ENCODE measurements around the gene ZNF407. TPM values are rescaled to one million over a fixed set of nuclear protein-coding genes. Genes with fewer than 3 reads are reported as not detected.

The ZNF407 gene
- total RNA-seq, 1 donor from 2014 or later, result 10.6 TPM

GRCh38 chr18:74742573-74743243, 145.0 kb downstream of the ZNF407 start:
- Histone ChIP-seq H3K4me3 (no peak overlapping the region), H3K27ac (replicated peaks) (no peak overlapping the region), H3K36me3 (no peaks in the 10 kb centered on the region), H3K4me1 (no peaks in the 10 kb centered on the region), H3K27me3 (ENCODE audit: low read depth) (no peaks in the 10 kb centered on the region), H3K9me3 (replicated peaks) (no peaks in the 10 kb centered on the region)
- TF ChIP-seq CTCF (IDR thresholded peaks at IDR 0.05; ENCODE audit: borderline replicate concordance), result no peak
- DNase-seq, result no peak
- intact Hi-C loops (cut with micrococcal nuclease), result no loop called here

- DNase-seq, result no peak
- no peaks in the 10 kb centered on the region for H3K9me3 ChIP-seq (replicated peaks)
- no peaks in the 10 kb centered on the region for H3K27me3 ChIP-seq (ENCODE audit: low read depth)
- H3K4me3 ChIP-seq, result no peak overlapping the region
- no peaks in the 10 kb centered on the region for H3K4me1 ChIP-seq
- TF ChIP-seq CTCF (IDR thresholded peaks at IDR 0.05; ENCODE audit: borderline replicate concordance), result no peak
- H3K36me3 ChIP-seq, result no peaks in the 10 kb centered on the region
- no peak overlapping the region for H3K27ac ChIP-seq (replicated peaks)
- intact Hi-C loops (cut with micrococcal nuclease), result no loop called here
Measured at GRCh38 chr18:74745633-74746403, 148.1 kb downstream of the ZNF407 start.

- intact Hi-C loops (cut with micrococcal nuclease), result no loop called here
Measured at GRCh38 chr18:74748809-74749208, 151.1 kb downstream of the ZNF407 start.

GRCh38 chr18:74758995-74759394, 161.3 kb downstream of the ZNF407 start:
- Histone ChIP-seq H3K4me3 (no peak overlapping the region), H3K27me3 (ENCODE audit: low read depth) (no peaks in the 10 kb centered on the region), H3K27ac (replicated peaks) (no peak overlapping the region), H3K36me3 (no peaks in the 10 kb centered on the region), H3K4me1 (no peaks in the 10 kb centered on the region), H3K9me3 (replicated peaks) (peaks cover 31% of the 10 kb centered on the region)
- intact Hi-C loops (cut with micrococcal nuclease), result no loop called here
- no peak for DNase-seq
- TF ChIP-seq CTCF (IDR thresholded peaks at IDR 0.05; ENCODE audit: borderline replicate concordance), result no peak

More at GRCh38 chr18:74748809-74749208, 151.1 kb downstream of the ZNF407 start:
- no peak for TF ChIP-seq CTCF (IDR thresholded peaks at IDR 0.05; ENCODE audit: borderline replicate concordance)
- no peaks in the 10 kb centered on the region for H3K4me1 ChIP-seq
- H3K36me3 ChIP-seq, result no peaks in the 10 kb centered on the region
- H3K4me3 ChIP-seq, result no peak overlapping the region
- no peaks in the 10 kb centered on the region for H3K27me3 ChIP-seq (ENCODE audit: low read depth)
- no peak overlapping the region for H3K27ac ChIP-seq (replicated peaks)
- peaks cover 11% of the 10 kb centered on the region for H3K9me3 ChIP-seq (replicated peaks)
- DNase-seq, result no peak

GRCh38 chr18:74760026-74760425, 162.4 kb downstream of the ZNF407 start:
- Histone ChIP-seq H3K4me1 (no peaks in the 10 kb centered on the region), H3K4me3 (no peak overlapping the region), H3K36me3 (no peaks in the 10 kb centered on the region), H3K27me3 (ENCODE audit: low read depth) (no peaks in the 10 kb centered on the region), H3K27ac (replicated peaks) (no peak overlapping the region), H3K9me3 (replicated peaks) (peaks cover 31% of the 10 kb centered on the region)
- TF ChIP-seq CTCF (IDR thresholded peaks at IDR 0.05; ENCODE audit: borderline replicate concordance), result no peak
- DNase-seq, result no peak
- intact Hi-C loops (cut with micrococcal nuclease), result no loop called here
